SU-DHL-6 (cell line): ENCODE results near the gene MATN1.
"Not testable (repeated sequence)": the region's sequence is repeated elsewhere in the genome, so short reads cannot be mapped to it uniquely, and the experiment has no call there.

ENCODE experiments used
- H2AFZ ChIP-seq: fragments of 200-600 bp; sonication (generic); 2 replicates; pipeline ENCODE4 v1.6.1; 2014; ENCODE audit warnings: low read depth, mild to moderate bottlenecking, moderate library complexity, mixed read lengths, antibody characterized with exemption, low read length; ENCODE audit not compliant: severe bottlenecking
- H3F3A ChIP-seq: fragments of 200-600 bp; shearing (Covaris generic); 2 replicates; pipeline ENCODE4 v1.6.0; 2016; ENCODE audit warnings: antibody characterized with exemption, mild to moderate bottlenecking; ENCODE audit not compliant: insufficient read depth
- H3K27ac ChIP-seq: fragments of 200-600 bp; sonication (generic); 2 replicates; pipeline ENCODE4 v1.5.1; 2016; ENCODE audit warnings: low read depth, mild to moderate bottlenecking, low read length, moderate library complexity, mixed read lengths
- H3K27me3 ChIP-seq: fragments of 200-600 bp; sonication (generic), shearing (Covaris generic); 2 replicates; pipeline ENCODE4 v1.6.0; 2014; ENCODE audit warnings: mild to moderate bottlenecking, low read length
- H3K36me3 ChIP-seq: fragments of 200-600 bp; sonication (generic); 2 replicates; pipeline ENCODE4 v1.6.1; 2014; ENCODE audit warnings: mild to moderate bottlenecking, low read length, mixed read lengths
- H3K4me2 ChIP-seq: fragments of 300-600, 200-600 bp; shearing (Covaris generic), sonication (generic); 2 replicates; pipeline ENCODE4 v1.6.0; 2014; ENCODE audit warnings: low read length, low read depth, mild to moderate bottlenecking; ENCODE audit not compliant: poor library complexity, severe bottlenecking
- H3K4me3 ChIP-seq: fragments of 200-600 bp; sonication (generic); 2 replicates; pipeline ENCODE4 v1.5.1; 2014; ENCODE audit warnings: antibody characterized with exemption, low read length, mild to moderate bottlenecking, mixed read lengths; ENCODE audit not compliant: insufficient read depth, poor library complexity, severe bottlenecking
- H3K79me2 ChIP-seq: fragments of 200-600 bp; sonication (generic); 2 replicates; pipeline ENCODE4 v1.6.1; 2014; ENCODE audit warnings: mild to moderate bottlenecking, low read length, moderate library complexity; ENCODE audit not compliant: insufficient read depth
- H3K9ac ChIP-seq: fragments of 200-600 bp; sonication (generic); 2 replicates; pipeline ENCODE4 v1.7.0; 2014; ENCODE audit warnings: mild to moderate bottlenecking, low read length
- H3K9me2 ChIP-seq: fragments of 200-600 bp; sonication (generic); replicated peaks from 2 replicates; pipeline ENCODE4 v1.6.1; 2014; ENCODE audit warnings: low read length; ENCODE audit not compliant: insufficient read depth
- H3K9me3 ChIP-seq: fragments of 200-600 bp; sonication (generic); 2 replicates; pipeline ENCODE4 v1.6.1; 2014; ENCODE audit warnings: low read length, mixed read lengths; ENCODE audit not compliant: insufficient read depth
- H4K20me1 ChIP-seq: fragments of 200-600 bp; sonication (generic); 2 replicates; pipeline ENCODE4 v1.6.1; 2014; ENCODE audit warnings: low read depth, mild to moderate bottlenecking, antibody characterized with exemption, low read length, moderate library complexity, mixed read lengths
- CTCF ChIP-seq: fragments of 200-600 bp; sonication (generic); IDR thresholded peaks from one replicate; pipeline ENCODE4 v1.5.1; 2017; ENCODE audit warnings: antibody characterized with exemption, mild to moderate bottlenecking, low read length, moderate library complexity; ENCODE audit not compliant: insufficient read depth, poor library complexity, severe bottlenecking
- EZH2phosphoT487 ChIP-seq: fragments of 200-600 bp; sonication (generic), shearing (Covaris generic); conservative IDR thresholded peaks from 2 replicates; pipeline ENCODE4 v1.6.1; 2018; ENCODE audit warnings: mild to moderate bottlenecking, antibody characterized with exemption, low read length, moderate library complexity, mixed read lengths

MATN1 gene

GRCh38 chr1:30688920-30689794 lies 34.2 kb downstream of the MATN1 start:
- Histone ChIP-seq H3K79me2 (no peaks in the 10 kb centered on the region), H3F3A (no peaks in the 10 kb centered on the region), H3K36me3 (no peaks in the 10 kb centered on the region), H3K27ac (no peak overlapping the region), H3K4me2 (no peak overlapping the region), H3K9me2 (no peaks in the 10 kb centered on the region), H3K9ac (no peak overlapping the region), H4K20me1 (no peaks in the 10 kb centered on the region), H2AFZ (no peak overlapping the region), H3K9me3 (no peaks in the 10 kb centered on the region), H3K4me3 (no peak overlapping the region), H3K27me3 (no peaks in the 10 kb centered on the region)
- TF ChIP-seq EZH2phosphoT487 (no peak), CTCF (no peak)

GRCh38 chr1:30688516-30688915 lies 34.9 kb downstream of the MATN1 start:
- H3K36me3 ChIP-seq, H3K4me2 ChIP-seq, H3K9ac ChIP-seq, H4K20me1 ChIP-seq, H3K9me3 ChIP-seq, H2AFZ ChIP-seq, H3K9me2 ChIP-seq, H3K27ac ChIP-seq, H3F3A ChIP-seq, H3K4me3 ChIP-seq, H3K79me2 ChIP-seq, H3K27me3 ChIP-seq: not testable (repeated sequence)

- H3K27ac ChIP-seq: no peak overlapping the region
- H3K4me2 ChIP-seq: no peak overlapping the region
- H3K79me2 ChIP-seq: no peaks in the 10 kb centered on the region
- no peaks in the 10 kb centered on the region for H3K27me3 ChIP-seq
- TF ChIP-seq CTCF (no peak), EZH2phosphoT487 (no peak)
- no peak overlapping the region for H3K9ac ChIP-seq
- H3K9me2 ChIP-seq: no peaks in the 10 kb centered on the region
- no peaks in the 10 kb centered on the region for H4K20me1 ChIP-seq
- H2AFZ ChIP-seq: no peak overlapping the region
- no peak overlapping the region for H3K4me3 ChIP-seq
- no peaks in the 10 kb centered on the region for H3K36me3 ChIP-seq
- no peaks in the 10 kb centered on the region for H3K9me3 ChIP-seq
- no peaks in the 10 kb centered on the region for H3F3A ChIP-seq
Observed at GRCh38 chr1:30687886-30688285, 35.5 kb downstream of the MATN1 start.

- H3K9me2 ChIP-seq: no peaks in the 10 kb centered on the region
- H3F3A ChIP-seq: no peaks in the 10 kb centered on the region
- H3K9me3 ChIP-seq: no peaks in the 10 kb centered on the region
- TF ChIP-seq CTCF: no peak
- no peak for TF ChIP-seq EZH2phosphoT487
- no peaks in the 10 kb centered on the region for H3K36me3 ChIP-seq
- H3K4me3 ChIP-seq: no peak overlapping the region
- H4K20me1 ChIP-seq: no peaks in the 10 kb centered on the region
- no peak overlapping the region for H2AFZ ChIP-seq
- H3K27ac ChIP-seq: no peak overlapping the region
- H3K4me2 ChIP-seq: no peak overlapping the region
- no peaks in the 10 kb centered on the region for H3K27me3 ChIP-seq
- H3K9ac ChIP-seq: no peak overlapping the region
- no peaks in the 10 kb centered on the region for H3K79me2 ChIP-seq
Observed at GRCh38 chr1:30686236-30686935, 37.0 kb downstream of the MATN1 start.
